IPS DF 4.7 (cell line): ENCODE results near the gene ZNF496.

Experiments used
- DNase-seq: peaks from one replicate; pipeline ENCODE4 v3.0.0-alpha.2; 2013; ENCODE audit warnings: low spot score; ENCODE audit errors: extremely low read depth

ZNF496 gene

GRCh38 chr1:247329097-247329617 is 2.5 kb downstream of the ZNF496 start:
- no peak for DNase-seq

- no peak for DNase-seq
These were observed 3.4 kb downstream of the ZNF496 start for GRCh38 chr1:247328311-247328710.

GRCh38 chr1:247326411-247327130 is 5.1 kb downstream of the ZNF496 start:
- DNase-seq = no peak

GRCh38 chr1:247324923-247325322 is 6.7 kb downstream of the ZNF496 start:
- DNase-seq = no peak

- no peak for DNase-seq
These were observed 7.4 kb downstream of the ZNF496 start for GRCh38 chr1:247324204-247324787.

GRCh38 chr1:247322849-247323586 is 8.6 kb downstream of the ZNF496 start:
- DNase-seq = no peak

GRCh38 chr1:247322442-247322841 is 9.2 kb downstream of the ZNF496 start:
- no peak for DNase-seq

GRCh38 chr1:247317702-247318101 is 14.0 kb downstream of the ZNF496 start:
- DNase-seq = no peak

GRCh38 chr1:247316590-247317197 is 15.0 kb downstream of the ZNF496 start:
- DNase-seq = no peak

GRCh38 chr1:247304031-247304430 is 27.6 kb downstream of the ZNF496 start:
- no peak for DNase-seq

GRCh38 chr1:247303216-247303615 is 28.5 kb downstream of the ZNF496 start:
- DNase-seq = no peak

GRCh38 chr1:247301176-247301540 is 30.5 kb downstream of the ZNF496 start:
- no peak for DNase-seq

- DNase-seq = no peak
These were observed 31.0 kb downstream of the ZNF496 start for GRCh38 chr1:247300491-247301175.

GRCh38 chr1:247299723-247300381 is 31.8 kb downstream of the ZNF496 start:
- DNase-seq = no peak

GRCh38 chr1:247298701-247299100 is 33.0 kb downstream of the ZNF496 start:
- DNase-seq = no peak

GRCh38 chr1:247298124-247298481 is 33.6 kb downstream of the ZNF496 start:
- no peak for DNase-seq

- no peak for DNase-seq
These were observed 34.2 kb downstream of the ZNF496 start for GRCh38 chr1:247297263-247298123.

GRCh38 chr1:247296599-247297180 is 35.0 kb downstream of the ZNF496 start:
- DNase-seq = no peak

GRCh38 chr1:247295746-247296145 is 35.9 kb downstream of the ZNF496 start:
- DNase-seq = no peak

GRCh38 chr1:247295274-247295684 is 36.4 kb downstream of the ZNF496 start:
- DNase-seq = no peak
